HepG2 (cell line): ENCODE results near the gene NAPG.

ENCODE experiments used
- CREB1 ChIP-seq, 2 experiments: fragments of 450-650 bp in 1 of 2; IDR thresholded peaks; 2 replicates each; pipeline ENCODE4 v1.6.1; 2016 to 2017; ENCODE audit warnings: control low read depth in 1 of 2, mild to moderate bottlenecking in 1 of 2, missing compliant biosample characterization in 1 of 2, missing genetic modification characterization in 1 of 2
- DR1 ChIP-seq: sonication (generic); formaldehyde crosslinking; IDR thresholded peaks from 2 replicates; pipeline ENCODE4 v1.8.0; 2021; ENCODE audit warnings: mild to moderate bottlenecking, missing genetic modification reagents, inconsistent platforms
- PATZ1 ChIP-seq: sonication (generic); formaldehyde crosslinking; IDR thresholded peaks from 2 replicates; pipeline ENCODE4 v1.4.0; 2020; ENCODE audit warnings: missing genetic modification reagents
- ZBTB33 ChIP-seq: sonication (generic); formaldehyde crosslinking; IDR thresholded peaks from 2 replicates; pipeline ENCODE4 v1.4.0; 2020; ENCODE audit warnings: missing genetic modification reagents
- ZNF121 ChIP-seq: sonication (generic); formaldehyde crosslinking; IDR thresholded peaks from 2 replicates; pipeline ENCODE4 v1.5.0; 2020; ENCODE audit warnings: mild to moderate bottlenecking, missing genetic modification reagents
- TF ChIP-seq, protein P1 (sequence below): sonication (generic); formaldehyde crosslinking; IDR thresholded peaks from 2 replicates; pipeline ENCODE4 v1.4.0; 2020; ENCODE audit warnings: mild to moderate bottlenecking, missing genetic modification reagents

DNA sequence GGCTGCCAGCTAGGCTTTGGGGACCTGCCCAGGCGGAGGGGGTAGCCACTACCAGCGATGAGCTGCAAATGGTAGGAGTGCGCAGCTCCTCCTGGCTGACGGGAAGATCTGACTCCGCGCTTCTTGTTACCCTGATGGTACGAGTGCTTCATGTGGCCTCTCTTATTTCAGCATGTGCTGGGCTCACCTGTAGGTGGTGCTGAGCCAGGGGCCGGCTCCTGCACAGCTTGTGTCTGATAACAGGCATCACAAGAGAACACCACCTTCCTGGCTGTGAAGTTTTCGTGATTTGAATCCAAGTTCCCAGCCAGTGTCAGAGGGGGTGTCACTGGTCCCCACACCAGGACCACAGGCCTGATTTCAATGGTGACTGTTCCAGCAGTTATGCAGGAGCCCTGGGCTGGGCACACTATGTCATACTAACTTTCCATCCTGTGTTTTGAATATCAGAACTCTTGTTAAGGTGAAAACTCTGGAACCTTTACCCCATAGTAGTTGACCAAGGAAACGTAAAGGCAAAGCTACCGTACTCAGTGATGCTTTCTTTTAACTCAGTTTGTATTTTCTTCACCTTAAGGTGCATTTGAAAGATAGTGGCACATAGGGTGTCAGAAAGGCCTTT lies 43.4 kb upstream of the NAPG start:
- TF ChIP-seq DR1 (no peak), CREB1 (IDR thresholded peaks at IDR 0.05) (no peak), CREB1 (CRISPR knock-in tag; IDR thresholded peaks at IDR 0.05) (no peak), ZNF121 (CRISPR knock-in tag) (no peak), PATZ1 (CRISPR knock-in tag) (no peak), ZBTB33 (CRISPR knock-in tag) (no peak)
- TF ChIP-seq, protein P1, sequence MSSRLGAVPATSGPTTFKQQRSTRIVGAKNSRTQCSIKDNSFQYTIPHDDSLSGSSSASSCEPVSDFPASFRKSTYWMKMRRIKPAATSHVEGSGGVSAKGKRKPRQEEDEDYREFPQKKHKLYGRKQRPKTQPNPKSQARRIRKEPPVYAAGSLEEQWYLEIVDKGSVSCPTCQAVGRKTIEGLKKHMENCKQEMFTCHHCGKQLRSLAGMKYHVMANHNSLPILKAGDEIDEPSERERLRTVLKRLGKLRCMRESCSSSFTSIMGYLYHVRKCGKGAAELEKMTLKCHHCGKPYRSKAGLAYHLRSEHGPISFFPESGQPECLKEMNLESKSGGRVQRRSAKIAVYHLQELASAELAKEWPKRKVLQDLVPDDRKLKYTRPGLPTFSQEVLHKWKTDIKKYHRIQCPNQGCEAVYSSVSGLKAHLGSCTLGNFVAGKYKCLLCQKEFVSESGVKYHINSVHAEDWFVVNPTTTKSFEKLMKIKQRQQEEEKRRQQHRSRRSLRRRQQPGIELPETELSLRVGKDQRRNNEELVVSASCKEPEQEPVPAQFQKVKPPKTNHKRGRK (CRISPR knock-in tag), result no peak
